ENCODE results near the gene COBLL1.

The COBLL1 gene

DNA sequence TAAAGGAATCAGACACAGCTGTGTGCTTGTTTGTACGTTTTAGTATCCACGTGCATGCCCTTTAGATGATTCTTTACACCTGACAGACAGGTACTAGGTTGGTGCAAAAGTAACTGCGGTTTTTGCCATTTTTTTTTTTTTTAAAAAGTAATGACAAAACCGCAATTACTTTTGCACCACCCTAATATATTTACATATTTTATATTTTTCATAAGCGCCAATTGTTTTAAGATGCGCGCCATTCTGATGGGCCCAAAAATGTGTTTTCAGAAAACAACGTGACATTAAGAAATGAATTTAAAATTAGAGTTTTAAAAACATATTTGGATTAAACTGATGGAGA, 972 bp upstream of the COBLL1 start:
- DNase-seq: no peak
- Histone ChIP-seq H3K27ac (ENCODE audit: low read length) (no peak overlapping the region), H3K9ac (ENCODE audit: low read depth, low read length) (peak overlapping the region; percentile 60), H3K4me3 (ENCODE audit: low read depth in 1 of 2, low read length in 2 of 2) (peak overlapping the region in 1 of 2 experiments; percentile 70; a peak in 2 of 4 replicates), H3K4me1 (ENCODE audit: insufficient read depth, low read length) (peaks cover 17% of the 10 kb centered on the region), H4K20me1 (ENCODE audit: insufficient read depth, low read length) (no peaks in the 10 kb centered on the region), H3K27me3 (ENCODE audit: insufficient read depth, low read length, poor library complexity) (peaks cover 27% of the 10 kb centered on the region), H3K9me3 (ENCODE audit: insufficient read depth, low read length, severe bottlenecking) (no peaks in the 10 kb centered on the region), H3K79me2 (ENCODE audit: insufficient read depth, low read length) (no peaks in the 10 kb centered on the region), H2AFZ (ENCODE audit: low read depth, low read length) (no peak overlapping the region; the same call in 1 of the 2 replicates), H3K4me2 (ENCODE audit: insufficient read depth, low read length) (peak overlapping the region; percentile 89; the same call in 1 of the 2 replicates), H3K36me3 (ENCODE audit: insufficient read depth, low read length) (no peaks in the 10 kb centered on the region)
- no peak for ATAC-seq (ENCODE audit: insufficient read depth, low read depth)
- TF ChIP-seq, protein P1, sequence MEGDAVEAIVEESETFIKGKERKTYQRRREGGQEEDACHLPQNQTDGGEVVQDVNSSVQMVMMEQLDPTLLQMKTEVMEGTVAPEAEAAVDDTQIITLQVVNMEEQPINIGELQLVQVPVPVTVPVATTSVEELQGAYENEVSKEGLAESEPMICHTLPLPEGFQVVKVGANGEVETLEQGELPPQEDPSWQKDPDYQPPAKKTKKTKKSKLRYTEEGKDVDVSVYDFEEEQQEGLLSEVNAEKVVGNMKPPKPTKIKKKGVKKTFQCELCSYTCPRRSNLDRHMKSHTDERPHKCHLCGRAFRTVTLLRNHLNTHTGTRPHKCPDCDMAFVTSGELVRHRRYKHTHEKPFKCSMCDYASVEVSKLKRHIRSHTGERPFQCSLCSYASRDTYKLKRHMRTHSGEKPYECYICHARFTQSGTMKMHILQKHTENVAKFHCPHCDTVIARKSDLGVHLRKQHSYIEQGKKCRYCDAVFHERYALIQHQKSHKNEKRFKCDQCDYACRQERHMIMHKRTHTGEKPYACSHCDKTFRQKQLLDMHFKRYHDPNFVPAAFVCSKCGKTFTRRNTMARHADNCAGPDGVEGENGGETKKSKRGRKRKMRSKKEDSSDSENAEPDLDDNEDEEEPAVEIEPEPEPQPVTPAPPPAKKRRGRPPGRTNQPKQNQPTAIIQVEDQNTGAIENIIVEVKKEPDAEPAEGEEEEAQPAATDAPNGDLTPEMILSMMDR (IDR thresholded peaks at IDR 0.05; ENCODE audit: borderline replicate concordance, extremely low read depth, low read length, poor library complexity, severe bottlenecking): no peak
- no peak for TF ChIP-seq EZH2 (IDR thresholded peaks at IDR 0.05; ENCODE audit: borderline replicate concordance, low read depth, low read length, severe bottlenecking)

DNA sequence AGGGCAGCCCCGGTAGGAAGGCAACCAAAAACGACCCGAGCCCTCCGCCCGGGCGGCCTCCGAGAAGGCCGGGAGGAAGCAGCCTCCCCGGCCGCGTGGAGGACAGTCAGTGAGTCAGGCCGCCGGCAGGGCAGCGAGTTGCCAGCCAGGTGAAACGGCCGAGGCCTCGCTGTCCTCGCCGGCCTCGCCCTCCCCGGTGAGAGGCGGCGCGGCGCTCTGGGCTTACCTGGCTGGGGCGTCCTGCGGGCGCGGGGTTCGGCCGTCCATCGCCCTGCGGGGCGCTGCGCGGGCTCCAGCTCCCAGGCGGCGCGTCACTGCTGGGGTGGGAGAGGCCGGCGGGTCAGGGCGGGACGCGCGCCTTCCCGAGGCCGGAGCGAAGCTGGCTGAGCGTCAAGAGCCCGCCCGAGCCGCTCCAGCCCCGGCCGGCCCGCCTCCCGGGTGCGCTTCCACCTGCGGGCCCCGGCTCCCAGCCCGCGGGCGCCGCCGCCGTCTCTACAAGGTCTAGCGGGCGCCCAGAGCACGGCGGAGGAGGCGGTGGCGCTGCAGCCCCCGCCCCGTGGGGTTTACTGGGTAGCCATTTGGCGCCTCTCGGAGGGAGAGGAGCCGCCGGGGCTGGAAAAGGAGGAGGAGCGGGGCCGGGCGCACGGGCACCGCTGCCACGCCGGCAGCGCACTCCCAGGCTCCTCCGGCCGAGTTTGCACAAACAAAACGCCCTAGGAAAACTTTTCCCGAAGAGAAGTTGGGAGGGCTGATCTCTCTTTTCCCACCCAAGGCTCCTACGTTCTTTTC, 499 bp downstream of the COBLL1 start:
- peak; percentile 77 for TF ChIP-seq EZH2 (IDR thresholded peaks at IDR 0.05; ENCODE audit: borderline replicate concordance, low read depth, low read length, severe bottlenecking)
- TF ChIP-seq, protein P1 (IDR thresholded peaks at IDR 0.05; ENCODE audit: borderline replicate concordance, extremely low read depth, low read length, poor library complexity, severe bottlenecking): peak; percentile 53
- peak; percentile 90 for ATAC-seq (ENCODE audit: insufficient read depth, low read depth)

DNA sequence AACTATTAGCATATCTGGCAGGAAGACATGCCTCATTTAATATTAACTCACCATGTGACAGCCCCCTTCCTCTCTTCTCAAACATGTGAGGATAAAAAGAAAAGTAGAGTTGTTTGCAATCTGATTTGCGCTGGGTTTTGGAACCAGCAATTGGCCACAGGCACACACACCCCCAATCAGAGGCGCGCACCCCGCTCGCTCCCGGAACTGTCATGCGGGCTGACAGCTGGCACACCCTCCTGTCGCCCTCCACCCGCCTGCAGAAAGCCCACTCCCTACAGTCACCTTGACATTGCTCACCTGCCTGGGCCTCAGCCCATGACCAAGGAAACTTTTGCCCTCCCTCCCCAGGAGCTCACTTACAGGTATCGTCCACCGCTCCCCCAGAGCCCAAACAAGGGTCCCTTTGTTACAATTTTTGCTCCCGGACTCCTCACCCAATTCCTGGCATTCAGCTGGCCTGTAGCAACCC, 1.1 kb downstream of the COBLL1 start:
- Histone ChIP-seq H4K20me1 (ENCODE audit: insufficient read depth, low read length) (no peaks in the 10 kb centered on the region), H3K79me2 (ENCODE audit: insufficient read depth, low read length) (no peaks in the 10 kb centered on the region), H3K9me3 (ENCODE audit: insufficient read depth, low read length, severe bottlenecking) (no peaks in the 10 kb centered on the region), H3K27me3 (ENCODE audit: insufficient read depth, low read length, poor library complexity) (peaks cover 27% of the 10 kb centered on the region), H3K4me2 (ENCODE audit: insufficient read depth, low read length) (peak overlapping the region; percentile 89), H3K36me3 (ENCODE audit: insufficient read depth, low read length) (no peaks in the 10 kb centered on the region), H3K4me3 (ENCODE audit: low read depth in 1 of 2, low read length in 2 of 2) (peak overlapping the region; percentile 50 to 70; a peak in 3 of 4 replicates), H3K4me1 (ENCODE audit: insufficient read depth, low read length) (peaks cover 17% of the 10 kb centered on the region), H2AFZ (ENCODE audit: low read depth, low read length) (peak overlapping the region; percentile 82), H3K9ac (ENCODE audit: low read depth, low read length) (peak overlapping the region; percentile 60), H3K27ac (ENCODE audit: low read length) (no peak overlapping the region)
- no peak for ATAC-seq (ENCODE audit: insufficient read depth, low read depth)
- DNase-seq: no peak
- TF ChIP-seq, protein P1 (IDR thresholded peaks at IDR 0.05; ENCODE audit: borderline replicate concordance, extremely low read depth, low read length, poor library complexity, severe bottlenecking): no peak
- no peak for TF ChIP-seq EZH2 (IDR thresholded peaks at IDR 0.05; ENCODE audit: borderline replicate concordance, low read depth, low read length, severe bottlenecking)

More for the DNA sequence above, 499 bp downstream of the COBLL1 start:
- H3K4me3 ChIP-seq (ENCODE audit: low read depth in 1 of 2, low read length in 2 of 2): peak overlapping the region; percentile 50 to 70; a peak in 3 of 4 replicates
- H3K27me3 ChIP-seq (ENCODE audit: insufficient read depth, low read length, poor library complexity): peaks cover 27% of the 10 kb centered on the region
- H3K36me3 ChIP-seq (ENCODE audit: insufficient read depth, low read length): no peaks in the 10 kb centered on the region
- H3K4me2 ChIP-seq (ENCODE audit: insufficient read depth, low read length): peak overlapping the region; percentile 89
- H2AFZ ChIP-seq (ENCODE audit: low read depth, low read length): peak overlapping the region; percentile 82
- H4K20me1 ChIP-seq (ENCODE audit: insufficient read depth, low read length): no peaks in the 10 kb centered on the region
- H3K9ac ChIP-seq (ENCODE audit: low read depth, low read length): peak overlapping the region; percentile 60
- no peaks in the 10 kb centered on the region for H3K79me2 ChIP-seq (ENCODE audit: insufficient read depth, low read length)
- peaks cover 17% of the 10 kb centered on the region for H3K4me1 ChIP-seq (ENCODE audit: insufficient read depth, low read length)
- no peaks in the 10 kb centered on the region for H3K9me3 ChIP-seq (ENCODE audit: insufficient read depth, low read length, severe bottlenecking)
- DNase-seq: peak; percentile 60
- peak overlapping the region; percentile 58 for H3K27ac ChIP-seq (ENCODE audit: low read length)

All from DND-41 (cell line).